ENCODE data around the gene NPM1.

NPM1 gene

GRCh38 chr5:171387345-171387969 is at the start of gene NPM1:
TSS of gene NPM1 (plus strand) at chr5:171387849. CDS start at chr5:171387949, 100 bp downstream.
- peaks cover 40% of the 10 kb centered on the region for H3K36me3 ChIP-seq (replicated peaks; ENCODE audit: low read depth, low read length)
- H3K4me2 ChIP-seq (ENCODE audit: low read length), result peak within 1 kb of the TSS; percentile 93
- H3K27ac ChIP-seq (ENCODE audit: low read length), result peak within 1 kb of the TSS; percentile 77
- no peaks in the 10 kb centered on the region for H3K9me3 ChIP-seq (ENCODE audit: insufficient read depth, low read length)
- TF ChIP-seq CTCF (IDR thresholded peaks at IDR 0.05; ENCODE audit: low read depth, low read length), result no peak
- TF ChIP-seq EZH2phosphoT487 (IDR thresholded peaks at IDR 0.05; ENCODE audit: low read depth), result no peak
- peaks cover 62% of the 10 kb centered on the region for H3K79me2 ChIP-seq (ENCODE audit: low read length)
- peak within 1 kb of the TSS; percentile 94 for H3K4me3 ChIP-seq (ENCODE audit: low read length)
- peaks cover 44% of the 10 kb centered on the region for H4K20me1 ChIP-seq (ENCODE audit: insufficient read depth, low read length)
- peak within 1 kb of the TSS; percentile 50; the same call in 1 of the 2 replicates for H2AFZ ChIP-seq (ENCODE audit: low read depth, low read length)
- H3K9ac ChIP-seq (ENCODE audit: low read length), result peak within 1 kb of the TSS; percentile 99
- no peaks in the 10 kb centered on the region for H3K27me3 ChIP-seq (ENCODE audit: low read depth, low read length)
- H3K4me1 ChIP-seq (ENCODE audit: low read length), result peaks cover 36% of the 10 kb centered on the region

- Histone ChIP-seq H3K9ac (ENCODE audit: low read length) (no peak overlapping the region), H3K27ac (ENCODE audit: low read length) (no peak overlapping the region), H2AFZ (ENCODE audit: low read depth, low read length) (no peak overlapping the region), H4K20me1 (ENCODE audit: insufficient read depth, low read length) (no peaks in the 10 kb centered on the region), H3K36me3 (replicated peaks; ENCODE audit: low read depth, low read length) (no peaks in the 10 kb centered on the region), H3K4me2 (ENCODE audit: low read length) (no peak overlapping the region), H3K4me1 (ENCODE audit: low read length) (no peaks in the 10 kb centered on the region), H3K9me3 (ENCODE audit: insufficient read depth, low read length) (no peaks in the 10 kb centered on the region), H3K79me2 (ENCODE audit: low read length) (no peaks in the 10 kb centered on the region), H3K4me3 (ENCODE audit: low read length) (no peak overlapping the region), H3K27me3 (ENCODE audit: low read depth, low read length) (peaks cover 9% of the 10 kb centered on the region)
- TF ChIP-seq EZH2phosphoT487 (IDR thresholded peaks at IDR 0.05; ENCODE audit: low read depth) (no peak), CTCF (IDR thresholded peaks at IDR 0.05; ENCODE audit: low read depth, low read length) (no peak)
Measured at GRCh38 chr5:171340042-171340441, 47.6 kb upstream of the NPM1 start.

- Histone ChIP-seq H3K4me3 (ENCODE audit: low read length) (no peak overlapping the region), H3K4me2 (ENCODE audit: low read length) (no peak overlapping the region), H4K20me1 (ENCODE audit: insufficient read depth, low read length) (no peaks in the 10 kb centered on the region), H3K27me3 (ENCODE audit: low read depth, low read length) (peaks cover 6% of the 10 kb centered on the region), H3K27ac (ENCODE audit: low read length) (no peak overlapping the region), H3K36me3 (replicated peaks; ENCODE audit: low read depth, low read length) (no peaks in the 10 kb centered on the region), H3K4me1 (ENCODE audit: low read length) (no peaks in the 10 kb centered on the region), H2AFZ (ENCODE audit: low read depth, low read length) (no peak overlapping the region), H3K9ac (ENCODE audit: low read length) (no peak overlapping the region), H3K79me2 (ENCODE audit: low read length) (no peaks in the 10 kb centered on the region), H3K9me3 (ENCODE audit: insufficient read depth, low read length) (no peaks in the 10 kb centered on the region)
- TF ChIP-seq EZH2phosphoT487 (IDR thresholded peaks at IDR 0.05; ENCODE audit: low read depth) (no peak), CTCF (IDR thresholded peaks at IDR 0.05; ENCODE audit: low read depth, low read length) (no peak)
Measured at GRCh38 chr5:171340491-171340890, 47.2 kb upstream of the NPM1 start.

- 0 out of 2 replicates have a peak overlapping the region, but pooled peaks have one; percentile 45 for H2AFZ ChIP-seq (ENCODE audit: low read depth, low read length)
- no peaks in the 10 kb centered on the region for H4K20me1 ChIP-seq (ENCODE audit: insufficient read depth, low read length)
- TF ChIP-seq EZH2phosphoT487 (IDR thresholded peaks at IDR 0.05; ENCODE audit: low read depth) (no peak), CTCF (IDR thresholded peaks at IDR 0.05; ENCODE audit: low read depth, low read length) (peak; percentile 82)
- no peak overlapping the region for H3K27ac ChIP-seq (ENCODE audit: low read length)
- H3K79me2 ChIP-seq (ENCODE audit: low read length), result no peaks in the 10 kb centered on the region
- peak overlapping the region; percentile 42 for H3K4me2 ChIP-seq (ENCODE audit: low read length)
- no peak overlapping the region for H3K9ac ChIP-seq (ENCODE audit: low read length)
- H3K9me3 ChIP-seq (ENCODE audit: insufficient read depth, low read length), result no peaks in the 10 kb centered on the region
- peaks cover 3% of the 10 kb centered on the region; the same call in 1 of the 2 replicates for H3K27me3 ChIP-seq (ENCODE audit: low read depth, low read length)
- H3K4me3 ChIP-seq (ENCODE audit: low read length), result no peak overlapping the region
- H3K36me3 ChIP-seq (replicated peaks; ENCODE audit: low read depth, low read length), result no peaks in the 10 kb centered on the region
- H3K4me1 ChIP-seq (ENCODE audit: low read length), result no peaks in the 10 kb centered on the region
Measured at GRCh38 chr5:171342362-171343111, 45.1 kb upstream of the NPM1 start.
